HG03460 (cell line): Measurements from ENCODE around the gene FRMPD3.
"Not testable (repeated sequence)": the region's sequence is repeated elsewhere in the genome, so short reads cannot be mapped to it uniquely, and the experiment has no call there.

ENCODE experiments used
- ATAC-seq: cut with Tn5 transposase; IDR thresholded peaks from one replicate; pipeline ENCODE4 v1.9.1; 2021; ENCODE audit not compliant: unreplicated experiment

Gene FRMPD3

DNA sequence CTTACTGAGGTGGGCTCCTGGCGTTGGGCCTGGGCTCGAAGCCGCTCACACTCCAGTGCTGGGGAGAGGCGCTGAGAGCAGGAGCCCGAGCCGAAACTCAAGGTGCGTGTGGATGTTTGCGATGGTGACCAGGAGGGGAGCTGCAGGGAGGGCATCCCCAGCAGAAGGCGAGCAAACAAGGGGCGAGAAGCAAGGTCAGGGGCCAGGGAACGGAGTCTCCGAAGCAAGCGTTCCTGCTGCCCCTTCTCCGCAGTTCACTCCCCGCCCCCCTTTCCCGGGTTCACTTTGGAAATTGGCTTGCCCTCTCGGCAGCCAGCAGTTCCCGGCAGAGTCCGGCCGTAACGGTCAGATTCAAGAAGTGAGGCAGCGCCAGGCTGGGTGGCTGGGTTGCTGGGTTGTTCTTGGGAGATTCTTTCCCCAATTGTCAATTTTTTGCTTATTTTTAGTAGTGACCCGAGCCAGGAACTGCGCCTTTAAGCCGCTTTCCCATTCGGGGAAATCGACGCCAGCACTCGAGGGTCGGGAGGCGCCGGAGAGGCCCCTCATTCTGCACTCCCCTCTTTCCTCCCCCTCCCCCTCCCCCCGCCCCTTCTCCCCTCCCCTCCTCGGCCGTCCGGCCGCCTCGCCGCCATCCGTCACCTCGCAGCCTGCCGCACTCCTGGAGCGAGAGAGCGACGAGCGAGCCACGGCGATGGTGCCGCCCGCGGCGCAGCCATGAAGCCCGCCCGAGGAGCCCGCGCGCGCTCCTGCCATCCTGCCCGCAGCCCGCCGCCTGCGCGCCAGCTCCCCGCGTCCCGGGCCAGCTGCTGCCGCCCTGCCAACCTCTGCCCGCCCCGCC lies at the start of gene FRMPD3:
TSS of gene FRMPD3 (plus strand) at position 655 of the 838 bp plus-strand sequence. CDS start 76,937 bp downstream, outside the sequence.
- ATAC-seq: no peak

DNA sequence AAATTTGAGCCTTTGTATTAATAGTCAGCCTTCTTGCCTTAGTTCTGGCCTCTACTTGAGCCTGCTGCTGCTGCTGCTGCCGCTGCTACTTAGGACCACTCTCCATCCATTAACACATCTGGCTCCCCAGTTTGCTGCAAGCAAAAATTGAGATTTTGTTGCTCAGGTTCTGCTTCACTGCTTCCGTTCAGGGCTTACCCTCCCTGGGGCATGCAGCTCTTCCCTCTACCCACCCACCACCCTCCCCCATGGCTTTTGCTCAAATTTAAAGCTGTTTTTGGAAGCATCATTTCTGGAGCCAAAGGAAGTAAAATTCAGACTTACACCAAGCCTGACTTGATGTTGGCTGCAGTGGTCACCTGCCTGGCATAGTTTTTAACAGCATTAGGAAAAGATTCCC lies 28.9 kb upstream of the FRMPD3 start:
- no peak for ATAC-seq

DNA sequence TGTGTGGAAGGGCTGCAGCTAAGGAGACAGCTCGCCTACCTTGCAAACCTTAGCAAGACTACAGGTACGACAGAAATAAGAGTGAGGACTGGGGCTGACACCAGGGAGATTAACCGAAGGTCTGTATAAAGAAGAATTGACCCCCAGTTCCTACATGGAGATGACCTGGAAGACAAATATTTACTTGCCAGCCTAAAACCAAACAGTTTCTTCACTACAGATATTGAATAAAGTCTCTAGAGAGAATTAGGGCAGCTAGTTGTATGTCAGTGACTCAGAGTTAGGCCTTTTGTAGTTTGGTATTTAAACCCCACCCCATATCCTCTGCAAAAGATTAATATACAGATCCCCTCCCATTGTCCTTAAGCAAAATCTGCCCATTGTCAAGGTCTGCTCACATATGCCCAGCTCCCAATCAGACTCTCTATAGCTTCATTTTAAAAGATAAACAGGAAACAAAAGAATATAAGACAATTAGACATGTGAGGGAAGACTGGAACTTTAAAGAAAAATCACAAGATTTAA lies 28.1 kb upstream of the FRMPD3 start:
- ATAC-seq: no peak

DNA sequence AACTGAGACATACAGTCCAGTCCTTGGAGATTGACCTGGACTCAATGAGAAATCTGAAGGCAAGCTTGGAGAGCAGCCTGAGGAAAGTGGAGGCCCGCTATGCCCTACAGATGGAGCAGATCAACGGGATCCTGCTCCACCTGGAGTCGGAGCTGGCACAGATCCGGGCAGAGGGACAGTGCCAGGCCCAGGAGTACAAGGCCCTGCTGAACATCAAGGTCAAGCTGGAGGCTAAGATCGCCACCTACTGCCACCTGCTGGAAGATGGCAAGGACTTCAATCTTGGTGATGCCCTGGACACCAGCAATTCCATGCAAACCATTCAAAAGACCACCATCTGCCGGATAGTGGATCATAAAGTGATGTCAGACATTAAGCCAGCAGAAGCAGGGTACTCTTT lies 20.4 kb upstream of the FRMPD3 start:
- no peak for ATAC-seq

DNA sequence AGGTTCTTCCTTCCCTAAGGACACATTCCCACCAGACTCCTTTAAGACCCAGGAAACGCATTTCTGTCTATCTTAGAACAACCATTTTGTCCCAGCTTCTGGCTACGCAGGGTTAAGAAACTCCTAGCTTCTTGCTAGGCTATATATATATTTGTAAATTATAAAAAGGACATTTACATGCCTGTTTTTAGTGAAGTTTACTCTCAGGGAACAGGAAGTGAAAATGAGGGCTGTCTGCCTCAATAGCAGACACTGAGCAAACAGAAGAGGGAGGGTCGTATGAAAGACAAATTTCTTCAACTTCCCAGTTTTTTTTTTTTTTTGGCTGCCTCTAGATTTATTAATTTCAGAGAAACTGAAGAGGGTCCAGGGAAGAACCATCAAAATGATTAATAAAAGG lies 9.3 kb upstream of the FRMPD3 start:
- no peak for ATAC-seq

DNA sequence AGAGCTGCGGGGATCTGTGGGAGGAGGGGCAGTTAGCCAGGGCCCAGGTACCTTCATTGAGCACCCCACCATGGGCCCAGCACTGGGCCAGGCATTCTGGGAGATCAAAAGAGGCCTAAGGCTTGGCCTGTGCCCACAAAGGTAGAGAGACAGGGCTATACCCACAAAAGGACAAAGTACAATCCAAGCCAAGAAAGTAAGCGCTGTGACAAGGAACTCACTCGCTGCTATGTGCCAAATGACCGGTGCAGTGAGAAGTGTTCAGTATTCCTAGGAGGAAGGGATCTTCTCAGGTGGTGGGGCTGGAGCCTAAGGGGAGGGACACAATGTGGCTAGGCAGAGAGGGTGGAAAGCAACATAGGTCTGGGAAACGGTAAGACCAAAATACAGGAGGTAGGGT lies 8.8 kb upstream of the FRMPD3 start:
- no peak for ATAC-seq

DNA sequence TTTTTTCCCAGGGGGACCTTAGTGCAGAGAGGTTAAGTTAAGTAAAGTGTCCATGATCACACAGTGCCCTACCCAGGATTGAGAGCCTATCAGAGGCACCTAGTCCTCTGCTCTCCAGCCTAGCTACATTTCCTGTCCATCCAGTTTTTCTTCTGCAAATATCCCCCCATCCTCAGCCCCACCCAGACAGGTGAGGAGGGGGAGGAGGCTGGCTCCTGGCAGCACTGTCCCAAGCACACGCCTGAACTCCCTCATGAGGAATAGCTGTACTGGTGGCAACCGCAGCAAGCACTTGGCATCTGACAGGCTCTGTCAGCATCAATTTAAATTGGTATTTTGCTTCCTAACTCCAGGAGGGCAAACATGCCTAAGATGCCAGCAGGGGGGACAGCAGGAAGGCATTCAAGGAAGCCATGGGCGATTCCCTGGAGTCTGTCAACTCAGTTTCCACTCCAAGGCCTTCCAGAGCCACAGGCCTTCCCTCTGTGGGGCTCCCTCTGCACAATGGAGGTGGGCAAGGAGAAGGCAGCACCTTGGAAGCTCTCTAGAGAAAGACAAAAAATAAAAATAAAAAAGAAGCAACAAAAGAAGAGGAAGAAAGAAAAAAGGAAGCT lies 6.4 kb upstream of the FRMPD3 start:
- no peak for ATAC-seq

DNA sequence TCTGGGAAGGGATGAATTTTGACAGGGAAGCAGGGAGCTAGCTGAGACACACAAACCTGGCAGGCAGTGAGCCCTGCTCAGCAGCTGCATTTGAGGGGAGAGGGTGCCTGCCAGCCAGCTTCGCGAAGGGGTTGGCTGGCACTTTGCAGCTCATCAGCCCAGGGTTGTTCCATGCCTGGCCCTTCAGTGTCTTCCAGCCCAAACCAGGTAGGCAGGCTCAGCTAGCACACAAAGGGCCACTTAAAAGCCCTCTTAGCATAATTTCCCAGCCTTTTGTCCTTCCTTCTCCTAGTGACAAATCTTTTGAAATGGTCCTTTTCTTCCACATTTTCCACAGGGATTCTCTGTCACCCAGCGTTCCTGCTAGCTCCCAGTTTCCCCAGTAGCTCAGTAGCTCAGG lies 4.3 kb upstream of the FRMPD3 start:
- no peak for ATAC-seq

DNA sequence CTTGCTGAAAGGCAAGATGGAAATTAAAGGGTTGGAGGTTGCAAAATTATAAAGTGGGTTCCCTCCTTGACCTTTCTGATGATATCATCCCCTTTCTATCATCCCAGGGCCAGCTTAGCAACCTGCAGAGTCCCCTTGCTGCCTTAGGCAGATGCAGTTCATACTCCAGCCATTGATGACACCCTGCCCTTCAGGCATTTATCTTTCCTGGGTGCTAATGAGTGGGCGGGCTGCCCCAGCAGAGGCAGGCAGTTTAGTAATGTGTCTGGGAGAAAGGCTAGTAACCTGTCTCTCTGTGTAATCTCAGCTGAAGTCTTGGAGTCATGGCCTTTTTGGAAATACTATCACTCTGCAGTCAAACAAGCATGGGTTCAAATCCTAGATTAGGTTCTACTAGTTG lies 3.8 kb upstream of the FRMPD3 start:
- no peak for ATAC-seq

DNA sequence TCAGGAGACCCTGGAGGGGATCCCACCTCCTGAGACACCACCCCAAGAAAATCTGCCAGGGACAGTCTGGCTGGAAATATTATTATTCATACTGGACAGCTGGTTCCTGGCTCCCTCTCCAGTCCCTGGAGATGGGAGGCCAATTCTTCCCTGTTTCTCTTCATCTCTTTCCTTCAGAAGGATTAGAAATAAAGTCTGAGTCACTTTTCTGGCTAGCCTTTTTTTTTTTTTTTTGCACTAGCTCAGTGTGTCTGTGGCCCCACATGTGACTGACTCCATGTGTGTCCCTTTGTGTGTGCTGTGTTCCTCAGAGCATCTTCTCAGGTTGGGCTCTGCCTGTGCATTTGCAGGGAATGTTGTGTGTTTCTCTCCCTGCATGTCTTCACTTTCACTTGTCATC lies 1.8 kb upstream of the FRMPD3 start:
- no peak for ATAC-seq

DNA sequence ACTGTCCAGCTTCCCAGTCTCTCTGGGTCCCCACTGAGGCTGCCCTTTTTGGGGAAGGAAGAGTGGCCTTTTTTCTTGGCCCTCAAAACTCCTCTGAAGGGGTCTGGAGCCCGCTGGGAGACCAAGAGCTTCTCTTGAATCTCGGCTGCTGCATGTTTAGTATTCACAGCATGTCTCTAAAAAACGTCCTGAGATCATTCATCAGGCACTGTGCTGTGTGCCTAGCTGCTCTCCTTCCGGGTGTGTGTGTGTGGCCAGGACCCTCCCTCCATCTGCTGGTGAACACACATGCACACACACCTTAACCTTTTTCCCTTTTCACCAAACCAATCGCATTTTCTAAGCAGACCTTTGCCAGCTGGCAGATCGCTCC lies 841 bp upstream of the FRMPD3 start:
- no peak for ATAC-seq

DNA sequence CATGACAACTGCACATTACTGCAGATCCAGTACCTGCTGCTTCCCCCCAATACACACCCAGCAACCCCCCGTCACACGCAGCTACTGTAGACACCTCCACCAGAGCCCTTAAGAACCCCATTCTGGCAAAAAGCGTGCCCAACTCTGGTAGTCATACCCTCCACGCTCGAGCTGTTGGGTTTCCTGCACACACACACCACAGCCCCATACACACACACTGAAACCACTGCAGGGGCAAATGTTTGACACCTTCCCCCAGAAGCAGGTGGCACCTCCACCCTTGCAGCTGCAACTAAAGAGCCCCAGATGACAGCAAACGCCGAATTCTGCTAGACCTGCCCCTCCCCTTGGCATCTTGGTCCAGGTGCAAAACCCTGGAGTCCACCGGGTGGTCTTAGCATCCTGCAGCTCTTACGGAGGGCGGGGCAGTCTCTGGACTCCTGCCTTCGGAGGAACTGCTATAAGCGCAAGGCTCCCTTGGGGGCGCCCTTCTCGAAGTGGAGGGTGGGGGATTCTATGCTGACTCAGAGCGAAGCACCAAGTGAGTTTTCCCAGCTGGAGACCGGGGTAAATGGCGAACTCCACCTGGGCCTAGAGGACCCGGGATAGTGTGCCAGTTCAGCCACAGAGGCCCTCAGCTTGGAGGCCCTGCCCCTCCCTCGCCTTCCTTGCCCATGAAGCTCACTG lies 1.5 kb downstream of the FRMPD3 start:
- no peak for ATAC-seq

DNA sequence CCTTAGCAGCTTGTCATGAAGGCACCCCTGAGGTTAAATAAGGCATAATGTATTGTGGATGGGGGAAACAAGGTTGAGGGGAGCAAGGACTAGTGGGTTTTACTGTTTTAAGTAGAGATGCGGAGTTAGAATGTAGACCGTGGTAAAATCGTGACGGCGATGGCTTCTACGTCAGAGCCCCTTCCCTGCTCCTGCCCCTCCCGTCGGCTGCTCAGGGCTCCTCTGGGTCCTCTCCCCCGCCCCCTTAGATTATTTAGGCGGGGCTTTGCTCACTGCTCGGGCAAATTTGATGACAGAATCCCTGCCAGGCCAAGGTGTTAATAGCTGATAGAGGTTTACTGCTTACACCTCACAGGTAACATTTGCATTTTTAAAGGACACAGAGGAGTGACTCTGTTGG lies 2.3 kb downstream of the FRMPD3 start:
- ATAC-seq: no peak

DNA sequence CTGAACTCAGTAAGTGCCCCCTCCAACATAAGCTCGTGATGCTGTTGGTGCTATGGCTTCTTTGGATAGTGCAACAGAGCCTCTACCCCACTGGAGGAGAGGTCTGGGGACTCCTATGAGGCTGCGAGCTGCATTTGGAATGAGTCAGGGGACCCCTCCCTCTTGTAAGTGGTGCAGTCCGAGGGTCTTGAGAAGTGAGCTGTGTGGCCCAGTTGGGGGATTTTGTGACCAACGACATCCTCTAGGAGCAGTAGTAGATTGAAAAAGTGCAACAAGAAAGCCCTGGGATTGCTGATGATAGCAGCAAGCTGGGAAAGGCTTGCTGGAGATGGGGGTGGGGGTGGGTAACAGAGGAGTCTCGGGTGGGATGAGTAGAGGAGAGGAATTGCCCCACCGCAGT lies 3.1 kb downstream of the FRMPD3 start:
- no peak for ATAC-seq

DNA sequence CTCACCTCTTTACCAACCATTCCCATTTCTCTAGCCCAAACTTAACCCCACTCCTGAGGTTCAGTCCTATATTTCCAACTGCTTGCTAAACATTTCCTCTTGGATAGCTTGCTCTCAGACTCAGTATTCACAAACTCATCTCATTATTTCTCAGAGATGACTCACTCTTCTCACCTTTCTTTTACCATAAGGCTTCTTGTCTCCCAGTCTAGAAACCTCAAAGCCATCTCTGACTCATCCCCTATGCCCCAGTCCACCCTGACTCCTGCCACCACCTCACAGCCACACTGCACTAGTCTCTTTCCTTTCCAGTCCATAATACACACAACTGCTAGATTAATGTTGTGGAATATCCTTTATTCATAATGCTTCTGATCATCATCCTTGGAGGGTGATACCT lies 4.8 kb downstream of the FRMPD3 start:
- peak; percentile 84 for ATAC-seq

DNA sequence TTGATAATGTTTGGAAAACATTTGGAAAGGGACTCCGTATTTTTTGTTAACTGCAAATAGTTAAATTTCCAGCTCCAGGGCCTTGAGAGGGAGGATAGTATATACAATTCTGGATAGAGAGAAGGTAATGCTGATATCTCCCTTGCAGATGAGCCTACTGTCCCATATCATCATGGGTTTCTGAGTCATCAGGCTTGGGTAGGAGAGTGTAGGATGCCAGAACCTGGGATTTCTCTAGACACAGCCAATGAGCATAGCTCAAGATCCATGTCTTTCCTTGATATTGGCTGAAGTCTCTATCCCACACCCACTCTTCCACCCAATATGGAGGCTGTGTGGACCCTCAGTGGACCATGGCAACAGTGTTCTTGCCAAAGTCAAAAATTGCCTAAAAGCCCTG lies 7.8 kb downstream of the FRMPD3 start:
- no peak for ATAC-seq

DNA sequence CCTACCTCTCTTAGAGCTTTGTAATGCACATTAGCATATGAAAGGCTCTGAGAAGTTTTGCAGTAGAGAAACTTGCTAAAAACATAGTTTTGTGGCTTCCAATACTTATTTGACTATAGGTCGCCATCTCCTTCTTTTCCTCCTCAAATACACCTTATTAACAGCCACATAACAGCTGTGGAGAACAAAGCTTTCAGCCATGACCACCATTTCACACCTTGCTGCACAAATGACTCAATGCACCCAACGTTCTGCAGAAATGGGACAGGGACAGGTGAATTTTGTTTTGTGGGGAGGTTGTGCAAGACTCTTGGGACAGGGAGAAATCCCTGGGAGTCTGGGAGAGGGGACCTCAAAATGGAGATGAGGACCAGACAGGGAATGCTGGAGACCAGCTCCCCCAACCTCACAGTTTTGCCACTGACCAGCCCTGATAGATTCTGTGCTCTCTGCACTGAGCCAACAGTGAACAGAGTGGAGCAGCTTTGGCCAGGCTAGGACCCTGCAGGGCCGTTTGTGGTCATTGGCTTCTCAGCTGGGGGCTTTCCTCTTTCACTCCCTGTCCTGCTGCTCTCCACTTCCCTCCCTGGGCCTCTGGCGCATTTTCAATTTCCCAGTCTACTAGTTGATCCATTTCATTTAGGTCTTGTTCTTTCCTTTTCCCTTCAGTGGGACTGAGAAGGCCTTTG lies 16.6 kb downstream of the FRMPD3 start:
- ATAC-seq: peak; percentile 88

DNA sequence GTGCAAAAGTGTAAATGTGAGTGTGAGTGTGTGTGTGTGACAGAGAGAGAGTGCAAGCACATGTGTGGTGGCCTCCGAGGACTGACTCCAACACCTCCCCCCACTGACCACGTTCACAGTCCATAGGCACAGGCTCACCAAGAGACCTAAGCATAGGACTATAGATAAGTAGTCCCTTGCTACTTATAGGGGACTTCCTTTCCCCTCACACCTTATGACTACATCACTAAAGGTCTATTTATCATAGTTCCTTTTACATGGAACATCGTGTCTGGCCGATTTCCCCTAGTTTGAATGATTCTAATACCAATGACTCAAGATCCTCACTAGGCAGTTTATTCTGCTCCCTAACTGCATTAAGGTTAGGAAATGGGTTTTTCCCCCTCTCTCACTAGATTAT lies 17.8 kb downstream of the FRMPD3 start:
- ATAC-seq: no peak

DNA sequence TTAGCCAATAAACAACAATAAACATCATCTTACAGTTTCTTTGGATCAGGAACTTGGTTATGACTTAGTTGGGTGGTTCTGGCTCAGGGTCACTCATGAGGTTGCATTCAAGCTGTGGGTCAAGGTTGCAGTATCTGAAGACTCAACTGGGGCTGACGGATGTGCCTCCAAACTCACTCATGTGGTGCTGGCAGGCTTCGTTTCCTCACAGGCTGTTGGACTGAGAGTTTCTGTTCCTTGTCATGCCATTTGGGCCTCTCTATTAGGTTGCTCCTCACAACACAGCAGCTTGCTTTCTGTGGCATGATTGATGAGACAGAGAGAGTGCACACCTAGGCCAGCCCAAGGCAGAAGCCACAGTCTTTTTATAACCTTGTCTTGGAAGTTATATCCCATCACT lies 20.7 kb downstream of the FRMPD3 start:
- no peak for ATAC-seq

DNA sequence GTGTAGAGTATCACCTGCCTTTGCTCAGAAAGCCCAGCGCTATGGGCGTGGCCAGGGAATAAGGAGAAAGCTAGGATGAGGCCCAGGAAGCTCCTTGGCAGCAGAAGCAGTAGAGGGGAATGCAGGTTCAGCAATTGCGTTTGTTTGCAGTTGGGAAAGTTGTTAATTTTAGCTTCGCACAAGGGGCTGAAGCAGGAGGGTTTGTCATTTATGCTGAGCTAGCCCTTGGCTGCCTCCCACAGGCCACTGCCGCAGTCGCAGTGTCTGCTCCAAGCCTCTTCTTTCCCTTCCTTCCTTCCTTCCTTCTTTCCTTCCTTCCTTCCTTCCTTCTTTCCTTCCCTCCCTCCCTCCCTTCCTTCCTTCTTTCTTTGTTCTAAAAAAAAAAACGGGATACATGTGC lies 21.5 kb downstream of the FRMPD3 start:
- ATAC-seq: no peak

DNA sequence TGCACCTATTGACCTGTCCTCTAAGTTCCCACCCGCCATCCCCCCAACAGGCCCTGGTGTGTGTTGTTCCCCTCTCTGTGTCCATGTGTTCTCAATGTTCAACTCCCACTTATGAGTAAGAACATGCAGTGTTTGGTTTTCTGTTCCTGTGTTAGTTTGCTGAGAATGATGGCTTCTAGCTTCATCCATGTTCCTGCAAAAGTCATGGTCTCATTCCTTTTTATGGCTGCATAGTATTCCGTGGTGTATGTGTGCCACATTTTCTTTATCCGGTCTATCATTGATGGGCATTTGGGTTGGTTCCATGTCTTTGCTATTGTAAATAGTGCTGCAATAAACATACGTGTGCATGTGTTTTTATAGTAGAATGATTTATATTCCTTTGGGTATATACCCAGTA lies 22.0 kb downstream of the FRMPD3 start:
- not testable (repeated sequence) for ATAC-seq
